Body of pancreas (tissue), 4 donors: Measurements from ENCODE around the gene IGF1R.

Experiments used
- POLR2A ChIP-seq, 3 donors: fragments of 450-650 bp; IDR thresholded peaks; one replicate each; pipeline ENCODE4 v1.6.1; 2016; ENCODE audit warnings: antibody characterized with exemption in 3 of 3, mild to moderate bottlenecking in 2 of 3
- TF ChIP-seq, protein P1 (sequence below), 7 experiments: fragments of 450-650 bp in 4 of 7; fragments of 200-600 bp in 3 of 7; sonication (generic) in 3 of 7; IDR thresholded peaks; one replicate each; pipeline ENCODE4 v1.5.1; 2016 to 2019; ENCODE audit warnings: antibody characterized with exemption in 7 of 7

DNA sequence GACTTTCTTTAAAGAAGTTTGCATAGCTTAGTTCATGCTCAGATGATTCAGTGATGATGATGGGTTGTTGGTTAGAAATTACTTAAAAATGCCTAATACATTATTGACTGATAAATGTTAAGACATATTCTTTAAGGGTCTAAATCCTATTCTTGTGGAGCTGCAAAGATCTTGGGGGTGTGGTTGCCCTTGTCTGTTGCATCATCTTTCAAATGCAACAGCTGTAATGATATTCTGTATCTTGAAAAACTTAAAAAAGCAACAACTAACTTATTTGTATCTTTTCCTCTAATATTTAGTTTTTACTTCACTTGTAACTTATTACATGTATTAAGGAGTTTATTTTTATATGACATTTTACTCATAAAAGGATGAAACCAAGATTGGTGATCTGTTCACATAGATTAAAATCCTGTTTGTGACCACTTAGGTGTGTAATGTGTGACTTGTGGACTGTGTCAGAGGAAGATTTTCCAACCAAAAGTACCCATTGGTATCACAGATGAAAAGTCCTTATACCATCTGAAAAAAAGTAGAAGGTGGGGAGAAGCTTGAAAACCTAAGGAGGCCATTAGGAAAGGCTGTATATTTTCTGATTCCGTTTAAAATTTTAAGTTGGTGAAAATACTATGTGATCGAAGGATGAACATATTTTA, 142.8 kb downstream of the IGF1R start:
- TF ChIP-seq, protein P1, sequence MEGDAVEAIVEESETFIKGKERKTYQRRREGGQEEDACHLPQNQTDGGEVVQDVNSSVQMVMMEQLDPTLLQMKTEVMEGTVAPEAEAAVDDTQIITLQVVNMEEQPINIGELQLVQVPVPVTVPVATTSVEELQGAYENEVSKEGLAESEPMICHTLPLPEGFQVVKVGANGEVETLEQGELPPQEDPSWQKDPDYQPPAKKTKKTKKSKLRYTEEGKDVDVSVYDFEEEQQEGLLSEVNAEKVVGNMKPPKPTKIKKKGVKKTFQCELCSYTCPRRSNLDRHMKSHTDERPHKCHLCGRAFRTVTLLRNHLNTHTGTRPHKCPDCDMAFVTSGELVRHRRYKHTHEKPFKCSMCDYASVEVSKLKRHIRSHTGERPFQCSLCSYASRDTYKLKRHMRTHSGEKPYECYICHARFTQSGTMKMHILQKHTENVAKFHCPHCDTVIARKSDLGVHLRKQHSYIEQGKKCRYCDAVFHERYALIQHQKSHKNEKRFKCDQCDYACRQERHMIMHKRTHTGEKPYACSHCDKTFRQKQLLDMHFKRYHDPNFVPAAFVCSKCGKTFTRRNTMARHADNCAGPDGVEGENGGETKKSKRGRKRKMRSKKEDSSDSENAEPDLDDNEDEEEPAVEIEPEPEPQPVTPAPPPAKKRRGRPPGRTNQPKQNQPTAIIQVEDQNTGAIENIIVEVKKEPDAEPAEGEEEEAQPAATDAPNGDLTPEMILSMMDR (IDR thresholded peaks at IDR 0.05): no peak
- no peak for TF ChIP-seq POLR2A (IDR thresholded peaks at IDR 0.05)
